Activated CD4-positive, CD25-positive, alpha-beta regulatory T cell treated with anti-CD3 and anti-CD28 coated beads, Interleukin-2, amount 50 U/mL, for 16 hours (primary cell): Measurements from ENCODE around the gene BARX2.

Source experiments
- DNase-seq: peaks from one replicate; pipeline ENCODE4 v3.0.0-alpha.2; 2020; ENCODE audit warnings: low read depth, low spot score

BARX2 gene

GRCh38 chr11:129402206-129403171 lies 26.8 kb downstream of the BARX2 start:
- DNase-seq = no peak

DNA sequence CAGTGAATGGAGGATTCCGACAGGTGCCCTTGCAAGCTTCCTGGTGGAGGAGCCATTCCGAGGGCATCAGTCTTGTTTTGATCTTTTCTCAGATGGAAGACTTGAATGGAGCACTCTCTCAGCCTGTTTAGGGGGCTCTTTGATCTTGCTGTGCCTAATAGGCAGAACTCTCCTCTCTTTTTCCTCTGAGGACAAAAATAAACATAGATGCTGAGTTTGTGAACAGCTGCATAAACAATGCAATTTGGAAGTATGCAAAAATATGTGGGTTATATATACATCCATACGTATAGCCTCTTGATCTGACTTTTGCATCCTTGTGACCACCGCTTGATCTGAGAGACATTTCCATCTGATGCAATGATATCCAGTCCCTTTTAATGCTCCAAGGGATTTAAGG lies 29.1 kb downstream of the BARX2 start:
- DNase-seq = no peak

DNA sequence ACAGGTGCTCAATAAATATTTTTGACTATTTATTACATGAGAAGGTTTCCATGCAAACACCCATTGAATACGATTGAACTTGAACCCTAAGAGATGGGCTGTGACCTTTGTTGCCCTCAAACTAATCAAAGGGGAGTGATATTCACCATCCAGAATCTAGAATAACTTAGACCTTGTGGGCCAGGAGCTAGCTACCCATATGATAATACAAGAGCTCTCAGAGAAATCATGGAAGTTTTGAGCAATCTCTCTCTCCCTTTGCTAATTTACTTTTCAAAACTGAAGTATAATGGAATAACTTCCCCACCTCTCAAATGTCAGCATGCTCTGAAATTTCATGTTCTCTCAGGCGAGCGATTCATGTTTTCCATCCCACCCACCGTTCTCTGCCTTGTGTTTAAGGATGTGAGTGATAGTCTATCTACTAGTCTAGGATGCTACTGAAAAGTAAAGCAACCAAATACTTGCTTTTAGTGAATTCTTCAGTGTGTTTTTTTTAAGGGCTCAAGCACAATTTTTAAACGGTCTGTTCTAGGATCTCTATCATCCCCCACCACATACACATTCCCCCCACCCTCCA lies 33.3 kb downstream of the BARX2 start:
- no peak for DNase-seq

- DNase-seq = no peak
These were observed 34.8 kb downstream of the BARX2 start for GRCh38 chr11:129410395-129410960.

- DNase-seq = no peak
These were observed 36.8 kb downstream of the BARX2 start for GRCh38 chr11:129412494-129412893.

DNA sequence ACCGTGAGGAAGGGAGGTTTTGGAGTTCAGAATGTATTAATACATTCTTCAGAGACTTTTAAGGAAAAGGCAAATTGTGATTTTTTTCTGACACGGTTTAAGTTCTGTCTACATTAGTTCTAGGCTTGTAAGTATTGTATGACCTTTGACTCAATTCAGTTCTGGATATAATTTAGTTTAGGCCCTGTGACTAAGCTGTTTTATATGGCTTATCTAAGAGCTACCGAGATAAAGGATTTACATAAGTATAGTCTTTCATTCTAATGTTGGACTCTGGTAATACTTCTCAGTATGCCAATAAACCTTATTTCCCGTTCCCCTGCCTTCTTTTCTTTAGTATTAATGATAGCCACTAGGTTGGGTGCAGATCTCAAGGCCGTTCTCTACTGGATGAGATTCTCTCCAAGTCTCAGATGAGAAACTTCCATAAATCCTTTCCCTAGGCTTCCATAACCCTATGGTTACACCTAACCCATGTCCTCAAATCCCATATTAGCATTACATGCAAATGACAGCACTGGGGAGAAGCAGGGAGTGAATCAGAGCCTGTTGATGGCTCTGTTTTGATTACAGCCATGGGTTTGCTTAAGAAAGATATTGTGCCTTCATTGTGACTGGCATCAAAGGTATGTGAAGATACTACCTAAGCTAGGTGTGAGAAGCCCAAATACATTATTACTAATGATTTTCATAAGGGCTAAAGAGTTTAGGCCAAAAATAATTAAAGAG lies 38.7 kb downstream of the BARX2 start:
- DNase-seq = no peak

- DNase-seq = no peak
These were observed 40.6 kb downstream of the BARX2 start for GRCh38 chr11:129416080-129416820.

GRCh38 chr11:129417458-129417857 lies 41.8 kb downstream of the BARX2 start:
- no peak for DNase-seq

DNA sequence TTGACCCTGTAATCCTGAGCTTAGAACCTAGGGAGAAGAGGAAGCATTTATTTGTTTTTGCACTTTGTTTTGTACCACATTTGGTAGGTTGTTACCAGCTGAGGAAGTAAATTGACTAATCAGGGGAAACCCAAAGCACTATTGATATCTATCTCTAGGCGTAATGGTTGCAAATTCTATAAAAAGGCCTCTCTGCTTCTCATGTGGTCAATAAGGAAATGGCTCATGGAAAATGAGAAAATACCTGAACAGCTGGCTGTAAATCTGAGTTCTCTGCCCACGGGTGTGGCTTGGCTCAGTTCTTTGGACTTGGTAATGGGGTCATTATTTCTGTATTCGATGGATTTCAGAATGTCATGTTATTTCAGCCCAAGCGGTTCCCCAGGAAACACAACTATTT lies 42.4 kb downstream of the BARX2 start:
- DNase-seq = no peak

GRCh38 chr11:129419386-129419785 lies 43.7 kb downstream of the BARX2 start:
- no peak for DNase-seq

- DNase-seq = no peak
These were observed 47.8 kb downstream of the BARX2 start for GRCh38 chr11:129423426-129423825.

DNA sequence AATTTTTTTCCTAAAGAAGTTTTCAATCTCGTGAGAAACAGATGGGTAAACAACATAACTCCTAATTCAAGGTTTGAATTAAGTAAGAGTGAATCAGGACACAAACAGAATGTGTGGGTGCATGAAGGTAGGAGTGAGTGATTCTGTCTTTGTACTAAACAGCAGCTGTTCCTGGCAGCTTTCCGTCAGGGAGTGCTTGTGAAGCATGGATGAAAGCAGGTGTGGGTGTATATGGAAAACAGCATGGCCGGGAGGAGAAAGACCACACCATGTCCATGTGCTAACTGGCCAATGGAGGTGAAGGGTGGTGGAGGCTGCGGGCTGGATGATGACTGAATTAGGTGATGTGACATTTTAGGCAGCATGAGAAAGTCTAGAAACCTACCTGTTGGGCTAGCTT lies 49.6 kb downstream of the BARX2 start:
- no peak for DNase-seq

GRCh38 chr11:129426038-129426437 lies 50.4 kb downstream of the BARX2 start:
- DNase-seq = no peak

- no peak for DNase-seq
These were observed 51.1 kb downstream of the BARX2 start for GRCh38 chr11:129426776-129427175.

DNA sequence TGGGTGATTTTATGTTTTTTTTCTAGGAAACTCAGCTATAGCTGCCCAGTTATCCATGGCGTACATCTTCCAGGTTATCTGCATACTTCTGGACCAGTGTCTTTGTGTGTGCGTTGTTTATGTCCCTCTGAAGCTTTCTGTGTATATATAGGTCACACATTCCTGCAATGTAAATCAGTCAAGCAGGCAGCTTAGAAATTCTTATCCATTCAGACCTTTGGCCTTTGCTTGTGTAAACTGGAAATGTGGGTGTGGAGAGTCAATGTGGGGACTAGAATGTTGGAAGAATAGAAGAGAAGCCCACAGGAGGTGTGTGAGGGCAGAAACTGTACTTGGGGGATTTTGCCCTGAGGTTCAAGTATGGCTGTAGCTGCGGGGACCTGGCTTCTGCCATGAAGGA lies 51.7 kb downstream of the BARX2 start:
- DNase-seq = no peak

DNA sequence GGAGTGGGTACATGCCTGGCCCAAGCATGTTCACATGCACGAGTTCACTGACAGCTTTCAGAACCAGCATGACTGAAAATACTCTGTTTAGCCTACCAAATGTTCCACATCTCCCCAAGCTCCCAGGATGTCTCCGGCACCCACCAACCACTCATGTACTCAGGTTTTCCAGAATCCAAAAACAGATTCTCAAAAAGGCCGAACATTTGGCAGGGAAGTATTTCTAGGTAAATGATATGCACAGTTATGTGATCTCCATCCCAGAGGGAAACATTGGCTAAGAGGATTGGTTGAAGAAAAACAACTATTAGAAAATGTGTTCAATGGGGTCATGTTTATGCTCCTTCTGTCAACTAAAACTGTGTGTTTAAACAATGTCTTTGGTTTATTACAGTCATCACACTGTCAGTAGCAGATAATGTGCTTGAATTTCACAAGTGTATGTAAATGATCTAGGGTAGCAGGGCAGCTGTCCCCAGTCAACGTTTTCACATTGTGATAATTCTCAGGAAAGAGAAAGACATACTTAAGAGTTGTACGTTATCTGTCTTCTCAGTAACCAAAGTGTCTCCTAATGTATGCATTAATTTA lies 52.3 kb downstream of the BARX2 start:
- DNase-seq = no peak

GRCh38 chr11:129428557-129428956 lies 52.9 kb downstream of the BARX2 start:
- no peak for DNase-seq

GRCh38 chr11:129434641-129435498 lies 59.2 kb downstream of the BARX2 start:
- DNase-seq = no peak

- DNase-seq = no peak
These were observed 60.0 kb downstream of the BARX2 start for GRCh38 chr11:129435499-129436245.
